Ectodermal cell (in vitro differentiated cells): ENCODE measurements around the gene UQCC2.

Experiments
- H3K27ac ChIP-seq: 2 replicates; pipeline ENCODE4 v1.7.0; 2013; ENCODE audit warnings: mild to moderate bottlenecking, low read depth, low read length; ENCODE audit not compliant: insufficient read depth, poor library complexity, severe bottlenecking
- H3K27me3 ChIP-seq: 2 replicates; pipeline ENCODE4 v1.7.0; 2013; ENCODE audit warnings: mild to moderate bottlenecking, low read length; ENCODE audit not compliant: insufficient read depth, control insufficient read depth, poor library complexity, severe bottlenecking
- H3K36me3 ChIP-seq: one replicate; pipeline ENCODE4 v1.7.0; 2013; ENCODE audit warnings: low read length; ENCODE audit not compliant: control insufficient read depth, insufficient read depth
- H3K4me1 ChIP-seq: one replicate; pipeline ENCODE4 v1.7.0; 2013; ENCODE audit warnings: low read length; ENCODE audit not compliant: control insufficient read depth, insufficient read depth
- H3K4me3 ChIP-seq: 2 replicates; pipeline ENCODE4 v1.7.0; 2013; ENCODE audit warnings: low read depth, low read length, control low read depth; ENCODE audit not compliant: insufficient read depth
- H3K9me3 ChIP-seq: 2 replicates; pipeline ENCODE4 v1.7.0; 2013; ENCODE audit warnings: mild to moderate bottlenecking, low read length, moderate library complexity; ENCODE audit not compliant: control insufficient read depth
- WGBS, 2 experiments: methylation state at CpG; one replicate each; pipeline ENCODE4 v1.1.7; 2013; ENCODE audit warnings: missing lambda C conversion rate in 2 of 2; 5-methylcytosine and 5-hydroxymethylcytosine counted together

Gene UQCC2

GRCh38 chr6:33692078-33692759, 19.3 kb downstream of the UQCC2 start:
- H3K27ac ChIP-seq, result no peak overlapping the region
- H3K36me3 ChIP-seq, result peaks cover 5% of the 10 kb centered on the region
- H3K4me3 ChIP-seq, result no peak overlapping the region
- no peaks in the 10 kb centered on the region for H3K27me3 ChIP-seq
- H3K9me3 ChIP-seq, result no peaks in the 10 kb centered on the region
- 75 to 76% methylated on average over 12 of the region's 12 CpGs for WGBS, 2 experiments
- H3K4me1 ChIP-seq, result peaks cover 32% of the 10 kb centered on the region

- Histone ChIP-seq H3K4me3 (no peak overlapping the region), H3K27me3 (no peaks in the 10 kb centered on the region), H3K9me3 (no peaks in the 10 kb centered on the region), H3K27ac (no peak overlapping the region), H3K36me3 (peaks cover 5% of the 10 kb centered on the region), H3K4me1 (peaks cover 32% of the 10 kb centered on the region)
- 96% methylated on average over 15 of the region's 15 CpGs for WGBS, 2 experiments
Observed at GRCh38 chr6:33691456-33692077, 19.9 kb downstream of the UQCC2 start.

- no peaks in the 10 kb centered on the region for H3K27me3 ChIP-seq
- H3K4me1 ChIP-seq, result peaks cover 32% of the 10 kb centered on the region
- H3K27ac ChIP-seq, result no peak overlapping the region
- H3K4me3 ChIP-seq, result no peak overlapping the region
- H3K9me3 ChIP-seq, result no peaks in the 10 kb centered on the region
- 92 to 93% methylated on average over 13 of the region's 13 CpGs for WGBS, 2 experiments
- peaks cover 3% of the 10 kb centered on the region for H3K36me3 ChIP-seq
Observed at GRCh38 chr6:33690766-33691165, 20.7 kb downstream of the UQCC2 start.

GRCh38 chr6:33689879-33690278, 21.6 kb downstream of the UQCC2 start:
- Histone ChIP-seq H3K36me3 (no peaks in the 10 kb centered on the region), H3K27ac (no peak overlapping the region), H3K4me3 (no peak overlapping the region), H3K27me3 (no peaks in the 10 kb centered on the region), H3K4me1 (peaks cover 32% of the 10 kb centered on the region), H3K9me3 (no peaks in the 10 kb centered on the region)
- 93 to 96% methylated on average over 10 of the region's 10 CpGs for WGBS, 2 experiments

- no peaks in the 10 kb centered on the region for H3K27me3 ChIP-seq
- H3K27ac ChIP-seq, result no peak overlapping the region
- no peaks in the 10 kb centered on the region for H3K36me3 ChIP-seq
- no peaks in the 10 kb centered on the region for H3K9me3 ChIP-seq
- 95 to 96% methylated on average over 12 of the region's 12 CpGs for WGBS, 2 experiments
- H3K4me3 ChIP-seq, result no peak overlapping the region
- H3K4me1 ChIP-seq, result peaks cover 28% of the 10 kb centered on the region
Observed at GRCh38 chr6:33689148-33689494, 22.4 kb downstream of the UQCC2 start.

- no peaks in the 10 kb centered on the region for H3K9me3 ChIP-seq
- H3K27me3 ChIP-seq, result no peaks in the 10 kb centered on the region
- 93% methylated on average over 25 of the region's 25 CpGs for whole genome bisulfite sequencing, 2 experiments
- no peaks in the 10 kb centered on the region for H3K36me3 ChIP-seq
- no peak overlapping the region for H3K27ac ChIP-seq
- peaks cover 23% of the 10 kb centered on the region for H3K4me1 ChIP-seq
- H3K4me3 ChIP-seq, result no peak overlapping the region
Observed at GRCh38 chr6:33688451-33689147, 22.9 kb downstream of the UQCC2 start.

- WGBS, 2 experiments, result 95% methylated on average over 20 of the region's 20 CpGs
- H3K4me3 ChIP-seq, result no peak overlapping the region
- H3K4me1 ChIP-seq, result peaks cover 17% of the 10 kb centered on the region
- no peaks in the 10 kb centered on the region for H3K9me3 ChIP-seq
- no peaks in the 10 kb centered on the region for H3K36me3 ChIP-seq
- H3K27ac ChIP-seq, result no peak overlapping the region
- H3K27me3 ChIP-seq, result no peaks in the 10 kb centered on the region
Observed at GRCh38 chr6:33688006-33688405, 23.5 kb downstream of the UQCC2 start.

GRCh38 chr6:33686981-33687975, 24.2 kb downstream of the UQCC2 start:
- Histone ChIP-seq H3K4me1 (peaks cover 9% of the 10 kb centered on the region), H3K27ac (no peak overlapping the region), H3K9me3 (no peaks in the 10 kb centered on the region), H3K36me3 (no peaks in the 10 kb centered on the region), H3K27me3 (no peaks in the 10 kb centered on the region), H3K4me3 (no peak overlapping the region)
- WGBS, 2 experiments, result 93% methylated on average over 27 of the region's 27 CpGs

GRCh38 chr6:33686225-33686924, 25.1 kb downstream of the UQCC2 start:
- peaks cover under 1% of the 10 kb centered on the region for H3K4me1 ChIP-seq
- no peak overlapping the region for H3K4me3 ChIP-seq
- no peaks in the 10 kb centered on the region for H3K27me3 ChIP-seq
- WGBS, 2 experiments, result 93 to 94% methylated on average over 6 of the region's 6 CpGs
- H3K9me3 ChIP-seq, result no peaks in the 10 kb centered on the region
- H3K27ac ChIP-seq, result no peak overlapping the region
- no peaks in the 10 kb centered on the region for H3K36me3 ChIP-seq
